ENCODE measurements around the gene CARNS1. TPM values are rescaled to one million over a fixed set of nuclear protein-coding genes. Genes with fewer than 3 reads are reported as not detected.
"Not testable (repeated sequence)": the region's sequence is repeated elsewhere in the genome, so short reads cannot be mapped to it uniquely, and the experiment has no call there.

Gene CARNS1
- total and polyA plus RNA-seq, 9 donors: 0.12 to 13.2 (median 0.62) TPM

GRCh38 chr11:67463680-67464410 lies 48.4 kb downstream of the CARNS1 start:
- H3K27ac ChIP-seq: peak overlapping the region; percentile 63 to 78
- peaks cover 7% of the 10 kb centered on the region for H3K4me1 ChIP-seq (ENCODE audit: insufficient read depth)
- H3K4me3 ChIP-seq: peak overlapping the region; percentile 39
- intact Hi-C loops (cut with DNase I): no loop called here
- 79 to 85% (median 81%) methylated on average over 20 of the region's 20 CpGs for WGBS, 3 donors
- TF ChIP-seq POLR2A (IDR thresholded peaks at IDR 0.05): no peak
- TF ChIP-seq EP300 (IDR thresholded peaks at IDR 0.05): no peak
- no peak for TF ChIP-seq CTCF (IDR thresholded peaks at IDR 0.05)
- no peaks in the 10 kb centered on the region for H3K9me3 ChIP-seq
- DNase-seq: peak in 3 of 5 donors; percentile 57 to 58 (median 57)
- no peaks in the 10 kb centered on the region for H3K27me3 ChIP-seq
- H3K36me3 ChIP-seq: no peaks in the 10 kb centered on the region

GRCh38 chr11:67464411-67465188 lies 49.1 kb downstream of the CARNS1 start:
- no peak for TF ChIP-seq CTCF (IDR thresholded peaks at IDR 0.05)
- TF ChIP-seq EP300 (IDR thresholded peaks at IDR 0.05): no peak
- no peak for TF ChIP-seq POLR2A (IDR thresholded peaks at IDR 0.05)
- peak overlapping the region; percentile 39 for H3K4me3 ChIP-seq
- H3K27me3 ChIP-seq: no peaks in the 10 kb centered on the region
- H3K9me3 ChIP-seq: no peaks in the 10 kb centered on the region
- peak; percentile 73 to 88 (median 85) for DNase-seq
- intact Hi-C loops (cut with DNase I): loop anchor here in 1 of 4 donors (5.0 kb wide), 1 partner anchor 67 kb away; no protein-coding TSS in a partner anchor
- no peaks in the 10 kb centered on the region for H3K36me3 ChIP-seq
- peak overlapping the region; percentile 63 to 78 for H3K27ac ChIP-seq
- 21 to 49% (median 28%) methylated on average over 35 to 56 of the region's 56 CpGs for WGBS, 3 donors
- H3K4me1 ChIP-seq (ENCODE audit: insufficient read depth): peaks cover 7% of the 10 kb centered on the region

GRCh38 chr11:67465189-67465510 lies 49.7 kb downstream of the CARNS1 start:
- Histone ChIP-seq H3K36me3 (no peaks in the 10 kb centered on the region), H3K4me3 (peak overlapping the region; percentile 39), H3K9me3 (no peaks in the 10 kb centered on the region), H3K4me1 (ENCODE audit: insufficient read depth) (peaks cover 7% of the 10 kb centered on the region), H3K27ac (peak overlapping the region; percentile 63 to 78), H3K27me3 (no peaks in the 10 kb centered on the region)
- intact Hi-C loops (cut with DNase I): loop anchor here in 1 of 4 donors (5.0 kb wide), 1 partner anchor 68 kb away; no protein-coding TSS in a partner anchor
- peak in 1 of 5 donors; percentile 18 for DNase-seq
- WGBS, 3 donors: 79 to 92% (median 83%) methylated on average over 3 of the region's 3 CpGs
- no peak for TF ChIP-seq CTCF (IDR thresholded peaks at IDR 0.05)
- TF ChIP-seq POLR2A (IDR thresholded peaks at IDR 0.05): no peak
- no peak for TF ChIP-seq EP300 (IDR thresholded peaks at IDR 0.05)

GRCh38 chr11:67465530-67465929 lies 50.1 kb downstream of the CARNS1 start:
- not testable (repeated sequence) for H3K27ac ChIP-seq; H3K27me3 ChIP-seq; H3K4me1 ChIP-seq (ENCODE audit: insufficient read depth); H3K9me3 ChIP-seq; H3K4me3 ChIP-seq; H3K36me3 ChIP-seq
- intact Hi-C loops (cut with DNase I): loop anchor here in 1 of 4 donors (5.0 kb wide), 1 partner anchor 68 kb away; no protein-coding TSS in a partner anchor
- peak in 1 of 5 donors; percentile 19 for DNase-seq
- WGBS, 3 donors: 66 to 82% (median 72%) methylated on average over 2 of the region's 2 CpGs
